GM21723 (cell line): ENCODE measurements around the gene FTCDNL1.

ENCODE experiments used
- ATAC-seq: cut with Tn5 transposase; IDR thresholded peaks from one replicate; pipeline ENCODE4 v1.9.1; 2021; ENCODE audit warnings: mild to moderate bottlenecking, moderate library complexity; ENCODE audit not compliant: unreplicated experiment

Gene FTCDNL1

GRCh38 chr2:199850718-199851500 lies at the start of gene FTCDNL1:
Gene FTCDNL1, minus strand, starts transcription at chr2:199851192. Its CDS starts 2,230 bp downstream, at chr2:199848962.
- peak; percentile 97 for ATAC-seq

- no peak for ATAC-seq
These were observed 45.6 kb upstream of the FTCDNL1 start for GRCh38 chr2:199896617-199897016.

GRCh38 chr2:199895406-199895805 lies 44.4 kb upstream of the FTCDNL1 start:
- no peak for ATAC-seq

GRCh38 chr2:199883474-199884212 lies 32.7 kb upstream of the FTCDNL1 start:
- no peak for ATAC-seq

GRCh38 chr2:199882667-199883066 lies 31.7 kb upstream of the FTCDNL1 start:
- no peak for ATAC-seq

- ATAC-seq, result no peak
These were observed 24.4 kb upstream of the FTCDNL1 start for GRCh38 chr2:199875400-199875799.

- ATAC-seq, result no peak
These were observed 23.2 kb upstream of the FTCDNL1 start for GRCh38 chr2:199874209-199874608.

GRCh38 chr2:199870581-199870980 lies 19.6 kb upstream of the FTCDNL1 start:
- no peak for ATAC-seq

GRCh38 chr2:199869653-199870052 lies 18.7 kb upstream of the FTCDNL1 start:
- no peak for ATAC-seq

- ATAC-seq, result no peak
These were observed 18.2 kb upstream of the FTCDNL1 start for GRCh38 chr2:199869227-199869541.

- no peak for ATAC-seq
These were observed 17.6 kb upstream of the FTCDNL1 start for GRCh38 chr2:199868431-199869226.

GRCh38 chr2:199865905-199866304 lies 14.9 kb upstream of the FTCDNL1 start:
- no peak for ATAC-seq

- no peak for ATAC-seq
These were observed 11.8 kb upstream of the FTCDNL1 start for GRCh38 chr2:199862788-199863187.

- no peak for ATAC-seq
These were observed 10.3 kb upstream of the FTCDNL1 start for GRCh38 chr2:199861132-199861774.

- no peak for ATAC-seq
These were observed 4.8 kb upstream of the FTCDNL1 start for GRCh38 chr2:199855812-199856211.

GRCh38 chr2:199851883-199852282 lies 891 bp upstream of the FTCDNL1 start:
- no peak for ATAC-seq

- ATAC-seq, result no peak
These were observed 464 bp upstream of the FTCDNL1 start for GRCh38 chr2:199851501-199851810.

GRCh38 chr2:199850218-199850717 lies 724 bp downstream of the FTCDNL1 start:
- ATAC-seq, result no peak

- ATAC-seq, result no peak
These were observed 2.4 kb downstream of the FTCDNL1 start for GRCh38 chr2:199848389-199849130.

- ATAC-seq, result no peak
These were observed 3.7 kb downstream of the FTCDNL1 start for GRCh38 chr2:199847181-199847864.
